Hepatocyte (in vitro differentiated cells): ENCODE measurements around the gene ABCD2. TPM values are rescaled to one million over a fixed set of nuclear protein-coding genes. Genes with fewer than 3 reads are reported as not detected.
"Not testable (repeated sequence)": the region's sequence is repeated elsewhere in the genome, so short reads cannot be mapped to it uniquely, and the experiment has no call there.

Experiments used
- DNase-seq: peaks from one replicate; pipeline ENCODE4 v3.0.0-alpha.2; 2016; ENCODE audit warnings: low spot score
- H2AFZ ChIP-seq: fragments of 200-600 bp; sonication (generic); 2 replicates; pipeline ENCODE4 v1.6.0; 2016; ENCODE audit warnings: antibody characterized with exemption, mild to moderate bottlenecking
- H3K27ac ChIP-seq: fragments of 200-600 bp; sonication (generic); 2 replicates; pipeline ENCODE4 v1.5.1; 2016; ENCODE audit warnings: mild to moderate bottlenecking
- H3K27me3 ChIP-seq: fragments of 200-600 bp; sonication (generic); 2 replicates; pipeline ENCODE4 v1.6.1; 2016
- H3K36me3 ChIP-seq: fragments of 200-600 bp; sonication (generic); replicated peaks from 2 replicates; pipeline ENCODE4 v1.5.1; 2016; ENCODE audit warnings: low read depth; ENCODE audit not compliant: insufficient read depth
- H3K4me1 ChIP-seq: fragments of 200-600 bp; sonication (generic); 2 replicates; pipeline ENCODE4 v1.5.1; 2016; ENCODE audit warnings: mild to moderate bottlenecking, moderate library complexity; ENCODE audit not compliant: insufficient read depth
- H3K4me2 ChIP-seq: fragments of 200-600 bp; sonication (generic); 2 replicates; pipeline ENCODE4 v1.6.0; 2016
- H3K4me3 ChIP-seq: fragments of 200-600 bp; sonication (generic); 2 replicates; pipeline ENCODE4 v1.5.1; 2016; ENCODE audit warnings: mild to moderate bottlenecking
- H3K79me2 ChIP-seq: fragments of 200-600 bp; sonication (generic); 2 replicates; pipeline ENCODE4 v1.6.0; 2017; ENCODE audit warnings: mild to moderate bottlenecking
- H3K9me2 ChIP-seq: fragments of 200-600 bp; sonication (generic); replicated peaks from 2 replicates; pipeline ENCODE4 v1.6.0; 2017; ENCODE audit warnings: mild to moderate bottlenecking; ENCODE audit not compliant: insufficient read depth
- H3K9me3 ChIP-seq: fragments of 200-600 bp; sonication (generic); 2 replicates; pipeline ENCODE4 v1.5.1; 2016; ENCODE audit warnings: low read depth, mild to moderate bottlenecking
- H4K20me1 ChIP-seq: fragments of 200-600 bp; sonication (generic); 2 replicates; pipeline ENCODE4 v1.6.0; 2016; ENCODE audit warnings: mild to moderate bottlenecking; ENCODE audit not compliant: insufficient read depth, poor library complexity, severe bottlenecking
- CTCF ChIP-seq: fragments of 200-600 bp; sonication (generic); IDR thresholded peaks from 2 replicates; pipeline ENCODE4 v1.5.1; 2016; ENCODE audit warnings: antibody characterized with exemption, mild to moderate bottlenecking; ENCODE audit not compliant: poor library complexity
- EZH2 ChIP-seq: fragments of 200-600 bp; sonication (generic); IDR thresholded peaks from 2 replicates; pipeline ENCODE4 v1.6.1; 2016; ENCODE audit warnings: antibody characterized with exemption, mild to moderate bottlenecking, borderline replicate concordance
- EZH2phosphoT487 ChIP-seq: fragments of 200-600 bp; sonication (generic); IDR thresholded peaks from one replicate; pipeline ENCODE4 v1.6.1; 2018; ENCODE audit warnings: antibody characterized with exemption, mild to moderate bottlenecking, low read depth, moderate library complexity; ENCODE audit not compliant: unreplicated experiment, severe bottlenecking
- WGBS: methylation state at CpG from one replicate; pipeline ENCODE4 v1.1.6; 2016; ENCODE audit warnings: low lambda C conversion rate; ENCODE audit errors: missing lambda C conversion rate; 5-methylcytosine and 5-hydroxymethylcytosine counted together
- polyA plus RNA-seq: library from polyadenylated mRNA; unstranded; fragments of >200 nt; fragmentation: Nextera tagmentation; extraction: Ambion mirVana; gene quantifications from 2 replicates; pipeline ENCODE4 v1.2.1, GENCODE V29; 2016
- total RNA-seq: library from RNA; depleted of rRNA; stranded (reverse); fragments of >200 nt; gene quantifications from 2 replicates; pipeline ENCODE4 v1.2.3, GENCODE V29; 2014

ABCD2 gene
- total and polyA plus RNA-seq, 2 experiments from 2014 or later, result 0.17 to 0.19 TPM

- DNase-seq, result no peak
- 92% methylated on average over 2 of the region's 2 CpGs for WGBS
- no peak overlapping the region for H2AFZ ChIP-seq
- no peaks in the 10 kb centered on the region for H3K79me2 ChIP-seq
- no peaks in the 10 kb centered on the region for H3K27me3 ChIP-seq
- no peaks in the 10 kb centered on the region for H3K9me3 ChIP-seq
- H3K4me1 ChIP-seq, result no peaks in the 10 kb centered on the region
- H4K20me1 ChIP-seq, result no peaks in the 10 kb centered on the region
- H3K36me3 ChIP-seq, result no peaks in the 10 kb centered on the region
- no peak overlapping the region for H3K4me2 ChIP-seq
- TF ChIP-seq EZH2, result no peak
- TF ChIP-seq EZH2phosphoT487, result no peak
- TF ChIP-seq CTCF, result no peak
- no peak overlapping the region for H3K27ac ChIP-seq
- H3K9me2 ChIP-seq, result no peaks in the 10 kb centered on the region
- no peak overlapping the region for H3K4me3 ChIP-seq
Observed at GRCh38 chr12:39526974-39527373, 92.6 kb downstream of the ABCD2 start.

DNA sequence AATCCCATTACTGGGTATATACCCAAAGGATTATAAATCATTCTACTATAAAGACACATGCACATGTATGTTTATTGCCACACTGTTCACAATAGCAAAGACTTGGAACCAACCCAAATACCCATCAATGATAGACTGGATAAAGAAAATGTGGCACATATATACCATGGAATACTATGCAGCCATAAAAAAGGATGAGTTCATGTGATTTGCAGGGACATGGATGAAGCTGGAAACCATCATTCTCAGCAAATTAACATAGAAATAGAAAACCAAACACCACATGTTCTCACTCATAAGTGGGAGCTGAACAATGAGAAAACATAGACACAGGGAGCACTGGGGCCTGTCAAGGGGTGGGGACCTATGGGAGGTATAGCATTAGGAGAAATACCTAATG lies 97.4 kb downstream of the ABCD2 start:
- H3K4me1 ChIP-seq, H4K20me1 ChIP-seq, H3K79me2 ChIP-seq, H3K4me3 ChIP-seq, H3K27ac ChIP-seq, H3K36me3 ChIP-seq, H3K9me3 ChIP-seq, H3K4me2 ChIP-seq, DNase-seq, H2AFZ ChIP-seq, H3K27me3 ChIP-seq, H3K9me2 ChIP-seq: not testable (repeated sequence)

DNA sequence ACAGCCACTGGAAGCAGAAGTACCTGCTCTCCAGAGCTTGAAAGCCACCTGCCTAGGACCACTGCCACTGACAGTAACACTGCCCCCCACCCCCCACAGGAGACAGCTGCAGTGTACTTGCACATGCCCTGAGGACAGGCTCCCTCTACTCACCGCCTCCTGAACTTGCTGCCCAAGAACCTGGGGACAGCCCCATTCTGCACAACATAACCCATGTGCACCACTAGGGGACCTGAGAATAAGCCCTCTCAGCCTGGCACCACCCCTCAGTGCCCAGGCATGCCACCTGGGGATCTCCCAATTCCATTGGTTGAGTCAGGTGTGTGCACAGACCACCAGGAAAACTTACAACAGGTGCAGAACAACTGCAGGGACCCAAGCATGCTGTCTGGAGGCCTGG lies 109.6 kb downstream of the ABCD2 start:
- H3K9me2 ChIP-seq, result no peaks in the 10 kb centered on the region
- H3K4me3 ChIP-seq, result no peak overlapping the region
- H3K27ac ChIP-seq, result no peak overlapping the region
- no peaks in the 10 kb centered on the region for H3K79me2 ChIP-seq
- no peak for DNase-seq
- 100% methylated on average over 1 of the region's 1 CpG for WGBS
- no peak overlapping the region for H3K4me2 ChIP-seq
- no peak overlapping the region for H2AFZ ChIP-seq
- H3K36me3 ChIP-seq, result no peaks in the 10 kb centered on the region
- H3K27me3 ChIP-seq, result no peaks in the 10 kb centered on the region
- H4K20me1 ChIP-seq, result no peaks in the 10 kb centered on the region
- no peaks in the 10 kb centered on the region for H3K9me3 ChIP-seq
- H3K4me1 ChIP-seq, result no peaks in the 10 kb centered on the region
- TF ChIP-seq CTCF (no peak), EZH2phosphoT487 (no peak), EZH2 (no peak)

- Histone ChIP-seq H3K79me2 (no peaks in the 10 kb centered on the region), H3K4me2 (no peak overlapping the region), H3K9me2 (no peaks in the 10 kb centered on the region), H3K27ac (no peak overlapping the region), H3K4me1 (no peaks in the 10 kb centered on the region), H3K9me3 (no peaks in the 10 kb centered on the region), H3K36me3 (no peaks in the 10 kb centered on the region), H3K4me3 (no peak overlapping the region), H3K27me3 (no peaks in the 10 kb centered on the region), H4K20me1 (no peaks in the 10 kb centered on the region), H2AFZ (no peak overlapping the region)
- TF ChIP-seq EZH2phosphoT487, result no peak
- TF ChIP-seq CTCF, result no peak
- TF ChIP-seq EZH2, result no peak
- DNase-seq, result no peak
Observed at GRCh38 chr12:39505554-39505953, 114.0 kb downstream of the ABCD2 start.
